H9 (cell line): ENCODE results near the gene ANKRD55. TPM values are rescaled to one million over a fixed set of nuclear protein-coding genes. Genes with fewer than 3 reads are reported as not detected.

Experiments used
- DNase-seq: peaks from one replicate; pipeline ENCODE4 v3.0.0-alpha.2; 2017
- H2AFZ ChIP-seq: one replicate; pipeline ENCODE4 v1.6.1; 2013; ENCODE audit warnings: mild to moderate bottlenecking, low read length, control low read depth, moderate library complexity
- H2AK5ac ChIP-seq: 2 replicates; pipeline ENCODE4 v1.6.1; 2013; ENCODE audit warnings: low read length, control low read depth, mixed read lengths; ENCODE audit not compliant: insufficient read length
- H2BK120ac ChIP-seq: one replicate; pipeline ENCODE4 v1.6.1; 2013; ENCODE audit warnings: low read depth, mild to moderate bottlenecking, low read length, control low read depth, inconsistent platforms; ENCODE audit not compliant: poor library complexity, severe bottlenecking
- H2BK12ac ChIP-seq: 2 replicates; pipeline ENCODE4 v1.6.1; 2013; ENCODE audit warnings: low read length, control low read depth, mixed read lengths, low read depth; ENCODE audit not compliant: insufficient read length
- H2BK15ac ChIP-seq: 2 replicates; pipeline ENCODE4 v1.6.1; 2013; ENCODE audit warnings: low read depth, low read length, control low read depth
- H2BK20ac ChIP-seq: one replicate; pipeline ENCODE4 v1.6.1; 2013; ENCODE audit warnings: low read depth, mild to moderate bottlenecking, low read length, control low read depth, inconsistent platforms; ENCODE audit not compliant: poor library complexity, severe bottlenecking
- H2BK5ac ChIP-seq: 2 replicates; pipeline ENCODE4 v1.6.1; 2013; ENCODE audit warnings: low read length, control low read depth, mixed read lengths; ENCODE audit not compliant: insufficient read length
- H3K14ac ChIP-seq: 2 replicates; pipeline ENCODE4 v1.6.1; 2013; ENCODE audit warnings: low read length, control low read depth; ENCODE audit not compliant: insufficient read depth
- H3K18ac ChIP-seq: 2 replicates; pipeline ENCODE4 v1.6.1; 2013; ENCODE audit warnings: low read depth, mild to moderate bottlenecking, mixed read lengths, low read length, control low read depth; ENCODE audit not compliant: insufficient read length
- H3K23ac ChIP-seq: 2 replicates; pipeline ENCODE4 v1.6.1; 2013; ENCODE audit warnings: low read length, control low read depth, mixed read lengths, low read depth; ENCODE audit not compliant: insufficient read length
- H3K23me2 ChIP-seq: 2 replicates; pipeline ENCODE4 v1.6.1; 2013; ENCODE audit warnings: low read depth, mild to moderate bottlenecking, mixed read lengths, low read length, control low read depth; ENCODE audit not compliant: insufficient read length, poor library complexity, severe bottlenecking
- H3K27ac ChIP-seq: 2 replicates; pipeline ENCODE4 v1.5.1; 2013; ENCODE audit warnings: low read length, control low read depth, mixed read lengths, low read depth; ENCODE audit not compliant: insufficient read length
- H3K27me3 ChIP-seq: 2 replicates; pipeline ENCODE4 v1.6.1; 2013; ENCODE audit warnings: low read length, control low read depth, inconsistent platforms; ENCODE audit not compliant: insufficient read depth
- H3K4ac ChIP-seq: 2 replicates; pipeline ENCODE4 v1.6.1; 2013; ENCODE audit warnings: low read depth, mild to moderate bottlenecking, control low read depth, inconsistent platforms, low read length, moderate library complexity
- H3K4me1 ChIP-seq: 2 replicates; pipeline ENCODE4 v1.6.1; 2013; ENCODE audit warnings: low read length, control low read depth, inconsistent platforms; ENCODE audit not compliant: insufficient read depth
- H3K4me2 ChIP-seq: 2 replicates; pipeline ENCODE4 v1.6.1; 2013; ENCODE audit warnings: low read length, control low read depth, mixed read lengths; ENCODE audit not compliant: insufficient read length, insufficient read depth
- H3K56ac ChIP-seq: 2 replicates; pipeline ENCODE4 v1.6.1; 2013; ENCODE audit warnings: low read depth, mild to moderate bottlenecking, mixed read lengths, low read length, control low read depth; ENCODE audit not compliant: insufficient read length
- H3K79me1 ChIP-seq: 2 replicates; pipeline ENCODE4 v1.6.1; 2013; ENCODE audit warnings: low read depth, mild to moderate bottlenecking, moderate library complexity, low read length, control low read depth, inconsistent platforms; ENCODE audit not compliant: insufficient read depth, poor library complexity, severe bottlenecking
- H3K79me2 ChIP-seq: 2 replicates; pipeline ENCODE4 v1.6.1; 2013; ENCODE audit warnings: low read length, control low read depth, inconsistent platforms; ENCODE audit not compliant: insufficient read depth
- H3K9ac ChIP-seq: 2 replicates; pipeline ENCODE4 v1.6.1; 2013; ENCODE audit warnings: low read length, control low read depth, mixed read lengths; ENCODE audit not compliant: insufficient read length; ENCODE audit errors: extremely low read depth
- H3K9me3 ChIP-seq: one replicate; pipeline ENCODE4 v1.6.1; 2013; ENCODE audit warnings: low read depth, low read length, inconsistent platforms; ENCODE audit not compliant: control insufficient read depth
- H3T11ph ChIP-seq: one replicate; pipeline ENCODE4 v1.6.1; 2013; ENCODE audit warnings: mild to moderate bottlenecking, low read length, control low read depth, inconsistent platforms
- H4K20me1 ChIP-seq: one replicate; pipeline ENCODE4 v1.6.1; 2013; ENCODE audit not compliant: control insufficient read depth, insufficient read length, insufficient read depth
- H4K5ac ChIP-seq: 2 replicates; pipeline ENCODE4 v1.6.1; 2013; ENCODE audit warnings: low read depth, mild to moderate bottlenecking, mixed read lengths, low read length, control low read depth; ENCODE audit not compliant: insufficient read length
- H4K8ac ChIP-seq: replicated peaks from 2 replicates; pipeline ENCODE4 v1.6.1; 2013; ENCODE audit warnings: low read length, control low read depth, mixed read lengths, low read depth; ENCODE audit not compliant: insufficient read length
- H4K91ac ChIP-seq: 2 replicates; pipeline ENCODE4 v1.6.1; 2013; ENCODE audit warnings: low read depth, mild to moderate bottlenecking, moderate library complexity, mixed read lengths, low read length, control low read depth; ENCODE audit not compliant: insufficient read length
- H3K27ac Mint-ChIP-seq, 3 experiments: 2 replicates in 2 of 3; 3 replicates in 1 of 3; pipeline ENCODE4 v1.8.0; 2020 to 2021; ENCODE audit warnings: mixed read lengths in 3 of 3, mild to moderate bottlenecking in 1 of 3, moderate library complexity in 1 of 3
- H3K27me3 Mint-ChIP-seq: 2 replicates; pipeline ENCODE4 v1.8.0; 2021; ENCODE audit warnings: low read depth, mild to moderate bottlenecking, moderate library complexity, mixed read lengths
- H3K36me3 Mint-ChIP-seq, 3 experiments: 2 replicates in 2 of 3; 3 replicates in 1 of 3; pipeline ENCODE4 v1.8.0; 2020 to 2021; ENCODE audit warnings: low read depth in 3 of 3, mixed read lengths in 3 of 3; ENCODE audit not compliant: insufficient read depth in 1 of 3
- H3K4me1 Mint-ChIP-seq, 2 experiments: 2 replicates each; pipeline ENCODE4 v1.8.0; 2020; ENCODE audit warnings: mixed read lengths in 2 of 2
- H3K4me3 Mint-ChIP-seq, 2 experiments: 2 replicates in 1 of 2; 3 replicates in 1 of 2; pipeline ENCODE4 v1.8.0; 2020 to 2021; ENCODE audit warnings: mild to moderate bottlenecking in 2 of 2, mixed read lengths in 2 of 2, moderate library complexity in 1 of 2
- H3K9me3 Mint-ChIP-seq, 2 experiments: 2 replicates in 1 of 2; 3 replicates in 1 of 2; pipeline ENCODE4 v1.8.0; 2020; ENCODE audit warnings: mild to moderate bottlenecking in 2 of 2, mixed read lengths in 2 of 2, moderate library complexity in 1 of 2
- WGBS: extraction: QIAGEN DNeasy Blood & Tissue Kit; methylation state at CpG from one replicate; pipeline ENCODE4 v1.1.7; 2013; ENCODE audit warnings: missing lambda C conversion rate, low lambda C conversion rate, mixed read lengths; ENCODE audit not compliant: insufficient read length; ENCODE audit errors: extremely low coverage; 5-methylcytosine and 5-hydroxymethylcytosine counted together
- total RNA-seq: library from RNA; stranded (reverse); gene quantifications from 2 replicates; pipeline ENCODE4 v1.2.1, GENCODE V29; 2021
- TF ChIP-seq, protein P1 (sequence below): fragments of 200-600 bp; sonication (generic); conservative IDR thresholded peaks from 3 replicates; pipeline ENCODE4 v1.8.0; 2021; ENCODE audit warnings: antibody characterized with exemption, mild to moderate bottlenecking

ANKRD55 gene
- total RNA-seq, 1 experiment from 2014 or later: not detected

- no peak for DNase-seq
- Histone ChIP-seq H3K56ac (no peak overlapping the region), H2AFZ (no peak overlapping the region), H3K4me2 (no peak overlapping the region), H4K20me1 (no peaks in the 10 kb centered on the region), H2BK120ac (no peak overlapping the region), H3K27ac (no peak overlapping the region), H2BK15ac (no peak overlapping the region), H2AK5ac (no peak overlapping the region), H4K8ac (no peak overlapping the region), H3K23ac (no peak overlapping the region), H3K4me1 (peaks cover 3% of the 10 kb centered on the region; the same call in 1 of the 2 replicates), H3K9ac (no peak overlapping the region), H3T11ph (no peak overlapping the region), H2BK20ac (no peak overlapping the region), H3K79me1 (no peaks in the 10 kb centered on the region), H3K9me3 (no peaks in the 10 kb centered on the region), H3K4ac (no peak overlapping the region), H2BK12ac (no peak overlapping the region), H3K27me3 (no peaks in the 10 kb centered on the region), H3K23me2 (no peaks in the 10 kb centered on the region), H3K79me2 (no peaks in the 10 kb centered on the region), H4K91ac (no peak overlapping the region), H3K18ac (no peak overlapping the region), H3K14ac (no peak overlapping the region), H2BK5ac (no peak overlapping the region), H4K5ac (no peak overlapping the region)
- TF ChIP-seq, protein P1, sequence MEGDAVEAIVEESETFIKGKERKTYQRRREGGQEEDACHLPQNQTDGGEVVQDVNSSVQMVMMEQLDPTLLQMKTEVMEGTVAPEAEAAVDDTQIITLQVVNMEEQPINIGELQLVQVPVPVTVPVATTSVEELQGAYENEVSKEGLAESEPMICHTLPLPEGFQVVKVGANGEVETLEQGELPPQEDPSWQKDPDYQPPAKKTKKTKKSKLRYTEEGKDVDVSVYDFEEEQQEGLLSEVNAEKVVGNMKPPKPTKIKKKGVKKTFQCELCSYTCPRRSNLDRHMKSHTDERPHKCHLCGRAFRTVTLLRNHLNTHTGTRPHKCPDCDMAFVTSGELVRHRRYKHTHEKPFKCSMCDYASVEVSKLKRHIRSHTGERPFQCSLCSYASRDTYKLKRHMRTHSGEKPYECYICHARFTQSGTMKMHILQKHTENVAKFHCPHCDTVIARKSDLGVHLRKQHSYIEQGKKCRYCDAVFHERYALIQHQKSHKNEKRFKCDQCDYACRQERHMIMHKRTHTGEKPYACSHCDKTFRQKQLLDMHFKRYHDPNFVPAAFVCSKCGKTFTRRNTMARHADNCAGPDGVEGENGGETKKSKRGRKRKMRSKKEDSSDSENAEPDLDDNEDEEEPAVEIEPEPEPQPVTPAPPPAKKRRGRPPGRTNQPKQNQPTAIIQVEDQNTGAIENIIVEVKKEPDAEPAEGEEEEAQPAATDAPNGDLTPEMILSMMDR: no peak
- Mint-ChIP-seq H3K4me1 (peaks cover 0 to 8% of the 10 kb centered on the region in 2 experiments; a peak in 3 of 4 replicates), H3K36me3 (peaks cover 0 to 3% (median 0%) of the 10 kb centered on the region in 3 experiments; a peak in 2 of 7 replicates), H3K4me3 (no peak overlapping the region), H3K9me3 (no peaks in the 10 kb centered on the region), H3K27me3 (no peaks in the 10 kb centered on the region; the same call in 1 of the 2 replicates), H3K27ac (no peak overlapping the region)
- no CpG with 5 or more reads among the region's 6 CpGs for WGBS
Observed at GRCh38 chr5:56279291-56279690, 46.2 kb upstream of the ANKRD55 start.
